ELF-1 (cell line): ENCODE measurements around the gene LY9.

Experiments
- DNase-seq: peaks from one replicate; pipeline ENCODE4 v3.0.0-alpha.2; 2016; ENCODE audit warnings: low read depth, low spot score

The LY9 gene

GRCh38 chr1:160801836-160802580, 6.0 kb downstream of the LY9 start:
- DNase-seq = no peak

- DNase-seq = no peak
Observed at GRCh38 chr1:160806109-160806665, 10.2 kb downstream of the LY9 start.

- no peak for DNase-seq
Observed at GRCh38 chr1:160806784-160807183, 10.8 kb downstream of the LY9 start.

- no peak for DNase-seq
Observed at GRCh38 chr1:160807247-160807646, 11.3 kb downstream of the LY9 start.

GRCh38 chr1:160807738-160808137, 11.8 kb downstream of the LY9 start:
- no peak for DNase-seq

GRCh38 chr1:160808289-160808688, 12.3 kb downstream of the LY9 start:
- DNase-seq = no peak

GRCh38 chr1:160810486-160810885, 14.5 kb downstream of the LY9 start:
- no peak for DNase-seq

- DNase-seq = no peak
Observed at GRCh38 chr1:160811147-160811546, 15.2 kb downstream of the LY9 start.

GRCh38 chr1:160813215-160813614, 17.2 kb downstream of the LY9 start:
- DNase-seq = no peak

GRCh38 chr1:160814316-160814715, 18.3 kb downstream of the LY9 start:
- no peak for DNase-seq

GRCh38 chr1:160814856-160815255, 18.9 kb downstream of the LY9 start:
- DNase-seq = no peak

- peak; percentile 10 for DNase-seq
Observed at GRCh38 chr1:160818207-160818937, 22.4 kb downstream of the LY9 start.

- no peak for DNase-seq
Observed at GRCh38 chr1:160819186-160819585, 23.2 kb downstream of the LY9 start.

- DNase-seq = no peak
Observed at GRCh38 chr1:160821627-160822026, 25.7 kb downstream of the LY9 start.

GRCh38 chr1:160823296-160823695, 27.3 kb downstream of the LY9 start:
- no peak for DNase-seq

GRCh38 chr1:160826546-160826945, 30.6 kb downstream of the LY9 start:
- no peak for DNase-seq

GRCh38 chr1:160827418-160827817, 31.4 kb downstream of the LY9 start:
- no peak for DNase-seq

GRCh38 chr1:160829766-160830165, 33.8 kb downstream of the LY9 start:
- DNase-seq = no peak

- peak; percentile 92 for DNase-seq
Observed at GRCh38 chr1:160830321-160831153, 34.6 kb downstream of the LY9 start.

GRCh38 chr1:160834945-160835565, 39.1 kb downstream of the LY9 start:
- DNase-seq = peak; percentile 15

GRCh38 chr1:160835751-160836150, 39.8 kb downstream of the LY9 start:
- DNase-seq = no peak

- no peak for DNase-seq
Observed at GRCh38 chr1:160836561-160836960, 40.6 kb downstream of the LY9 start.
